COLO829 (cell line): ENCODE results near the gene DGKD.

Experiments
- DNase-seq: peaks from one replicate; pipeline ENCODE4 v3.0.0; 2012; ENCODE audit warnings: low spot score

The DGKD gene

DNA sequence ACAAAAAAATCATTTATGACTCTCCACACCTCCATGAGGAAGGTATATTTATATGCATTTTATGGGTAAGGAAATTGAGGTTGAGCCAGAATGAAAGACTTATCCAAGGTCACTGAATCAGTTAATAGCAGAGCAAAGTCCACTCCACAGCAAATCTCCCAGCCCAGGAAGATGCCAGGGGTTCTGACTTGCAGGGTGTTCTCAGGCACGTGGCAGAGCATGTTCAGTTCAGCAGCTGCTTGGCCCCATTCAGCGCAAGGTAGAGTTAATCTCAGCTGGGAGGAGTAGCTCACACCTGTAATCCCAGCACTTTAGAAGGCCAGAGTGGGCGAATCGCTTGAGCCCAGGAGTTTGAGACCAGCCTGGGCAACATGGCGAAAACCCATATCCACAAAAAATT, 17.8 kb upstream of the DGKD start:
- DNase-seq, result no peak

DNA sequence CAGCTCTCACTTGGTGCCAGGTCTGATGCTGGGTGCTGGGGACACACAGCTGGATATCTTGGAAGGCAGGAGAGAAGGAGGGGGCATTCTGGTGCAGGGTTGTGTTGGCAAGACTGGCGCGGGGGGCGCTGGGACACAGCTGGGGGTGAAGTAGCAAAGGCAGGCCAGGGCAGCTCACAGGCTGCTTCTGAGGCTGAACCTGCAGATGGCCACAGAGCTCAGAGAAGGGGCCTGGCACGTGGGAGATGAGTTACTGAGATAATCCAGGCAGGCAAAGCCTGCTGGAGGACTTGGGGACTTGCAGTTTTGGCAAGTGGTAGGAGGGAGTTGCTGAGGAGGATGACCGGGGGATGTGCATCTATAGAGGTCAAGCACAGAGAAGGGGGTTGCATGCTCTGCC, 16.2 kb upstream of the DGKD start:
- DNase-seq, result no peak

DNA sequence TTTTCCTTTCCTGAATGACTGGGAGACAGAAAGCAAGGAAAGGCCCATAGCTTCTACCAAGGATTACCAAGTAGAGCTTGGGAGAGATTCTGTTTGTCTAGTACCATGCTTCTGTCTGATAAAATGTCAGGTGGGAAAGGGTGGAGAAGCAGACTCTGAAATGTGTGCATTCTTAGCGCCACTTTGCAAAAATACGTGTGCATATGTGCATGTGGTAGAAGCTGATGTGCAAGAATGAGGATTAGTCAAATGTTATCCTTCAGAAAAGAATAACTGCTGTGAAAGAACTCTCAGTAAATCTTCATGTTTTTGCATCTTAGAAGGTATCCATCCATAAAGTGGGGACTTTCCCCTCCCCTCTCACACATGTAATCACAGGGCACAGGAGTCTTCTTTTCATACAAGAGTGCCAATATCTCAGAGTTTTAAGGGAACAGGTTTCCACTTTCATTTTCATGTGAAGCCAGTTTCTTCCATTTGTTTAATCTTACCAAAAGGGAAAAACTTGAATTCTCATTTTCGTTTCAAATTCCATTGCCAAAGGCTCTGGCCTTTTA, 15.4 kb upstream of the DGKD start:
- DNase-seq, result no peak

DNA sequence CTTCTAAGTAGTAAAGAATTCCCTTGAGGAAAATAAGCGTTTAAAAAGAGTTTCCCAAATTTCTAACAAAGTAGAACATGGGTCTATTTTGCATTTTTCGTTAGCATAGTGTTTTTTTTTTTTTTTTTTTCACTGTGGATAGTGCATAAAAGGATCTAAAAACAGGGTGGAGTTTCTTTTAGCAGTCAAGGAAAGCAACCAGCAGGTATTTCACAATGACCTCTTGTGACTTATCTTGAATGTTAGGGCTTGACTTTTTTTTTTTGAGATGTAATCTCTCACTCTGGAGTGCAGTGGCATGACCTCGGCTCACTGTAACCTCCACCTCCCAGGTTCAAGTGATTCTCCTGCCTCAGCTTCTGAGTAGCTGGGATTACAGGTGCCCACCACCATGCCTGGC, 14.9 kb upstream of the DGKD start:
- DNase-seq, result no peak

DNA sequence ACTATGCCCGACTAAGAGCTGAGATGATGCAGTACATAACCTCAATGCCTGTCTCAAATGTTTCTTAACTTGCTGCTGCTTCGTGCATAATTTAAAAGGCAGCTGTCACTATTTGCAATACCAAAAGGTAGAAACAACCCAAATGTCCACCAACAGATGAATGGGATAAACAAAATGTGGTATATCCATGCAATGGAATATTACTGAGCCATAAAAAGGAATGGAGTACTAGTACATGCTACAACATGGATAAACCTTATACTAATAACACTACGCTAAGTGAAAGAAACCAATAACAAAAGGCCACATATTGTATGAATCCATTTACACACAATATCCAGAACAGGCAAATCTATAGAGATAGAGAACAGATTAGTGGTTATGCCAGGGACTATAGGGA, 13.0 kb upstream of the DGKD start:
- DNase-seq, result no peak

DNA sequence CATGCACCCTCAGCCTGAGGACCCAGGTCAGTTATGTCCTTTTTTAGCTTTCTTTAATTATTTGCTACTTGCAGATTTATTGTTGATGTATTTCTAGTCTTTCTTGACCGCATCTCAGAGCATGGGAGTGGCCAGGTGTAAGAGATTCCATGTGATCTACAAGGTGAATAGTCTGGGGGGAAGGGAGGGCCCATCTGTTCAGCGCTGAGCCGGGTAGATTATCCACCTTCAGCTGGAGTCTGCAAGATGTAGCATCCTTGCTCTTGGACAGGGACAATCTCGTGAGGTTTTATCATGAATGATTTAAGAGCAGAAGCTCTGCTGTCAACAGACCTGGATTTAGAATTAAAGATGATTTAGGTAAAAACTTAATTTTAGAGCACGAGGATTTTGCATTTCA, 12.0 kb upstream of the DGKD start:
- DNase-seq, result no peak

DNA sequence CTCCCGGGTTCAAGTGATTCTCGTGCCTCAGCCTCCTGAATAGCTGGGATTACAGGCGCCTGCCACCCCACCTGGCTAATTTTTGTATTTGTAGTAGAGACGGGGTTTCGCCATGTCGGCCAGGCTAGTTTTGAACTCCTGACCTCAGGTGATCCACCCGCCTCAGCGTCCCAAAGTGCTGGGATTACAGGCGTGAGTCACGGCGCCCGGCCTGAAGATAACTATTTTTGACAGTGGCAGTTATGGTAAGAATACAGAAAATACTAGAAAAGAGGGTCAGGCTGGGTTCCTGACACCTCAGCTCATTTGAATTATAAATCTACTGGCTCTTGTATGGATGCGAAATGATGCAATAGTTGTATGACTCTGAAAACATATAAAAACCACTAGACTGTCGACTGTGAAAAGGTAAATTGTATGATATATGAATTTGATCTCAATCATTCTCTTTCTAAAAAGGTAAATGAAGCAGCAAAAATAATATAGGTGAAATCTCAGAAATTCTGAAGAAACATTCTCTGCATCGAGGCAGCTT, 11.1 kb upstream of the DGKD start:
- no peak for DNase-seq

DNA sequence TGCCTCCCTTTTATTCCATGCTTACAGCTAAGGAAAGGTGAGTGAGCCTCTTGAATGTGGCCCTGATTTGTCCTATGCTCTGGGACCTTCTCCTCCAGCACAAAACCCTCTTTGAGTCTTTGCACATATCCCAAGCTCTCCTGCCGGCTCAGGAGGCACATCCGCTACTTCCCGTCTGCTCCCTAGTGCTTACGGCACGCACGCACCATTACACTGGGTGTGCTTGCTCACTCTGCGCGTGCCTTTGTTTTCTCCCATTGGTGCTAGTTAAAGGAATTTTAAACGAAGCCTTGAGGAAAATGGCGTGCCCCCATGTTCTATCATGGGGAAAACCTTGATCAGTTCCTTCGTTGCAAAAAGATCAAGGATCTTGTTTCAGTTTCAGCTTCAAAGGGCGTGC, 7.9 kb upstream of the DGKD start:
- no peak for DNase-seq

DNA sequence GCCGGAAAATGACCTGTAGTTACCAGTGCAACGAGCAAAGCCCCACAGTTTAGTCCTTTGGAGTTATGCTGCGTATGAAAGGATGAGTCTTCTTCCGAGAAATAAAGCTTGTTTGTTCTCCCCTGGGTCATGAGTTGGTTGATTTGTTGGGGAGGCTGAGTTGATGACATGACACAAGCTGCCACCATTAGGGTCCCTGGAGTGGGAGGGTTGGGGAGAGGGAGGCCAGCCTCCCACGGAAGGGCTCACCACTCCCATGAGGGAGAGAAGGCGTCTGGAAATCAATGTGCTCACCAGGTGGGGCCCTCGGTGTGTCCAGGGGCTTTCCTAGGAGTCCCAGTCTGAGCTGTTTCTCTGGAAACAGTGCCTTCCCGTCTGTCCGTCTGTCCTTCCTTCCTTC, 7.4 kb upstream of the DGKD start:
- no peak for DNase-seq

DNA sequence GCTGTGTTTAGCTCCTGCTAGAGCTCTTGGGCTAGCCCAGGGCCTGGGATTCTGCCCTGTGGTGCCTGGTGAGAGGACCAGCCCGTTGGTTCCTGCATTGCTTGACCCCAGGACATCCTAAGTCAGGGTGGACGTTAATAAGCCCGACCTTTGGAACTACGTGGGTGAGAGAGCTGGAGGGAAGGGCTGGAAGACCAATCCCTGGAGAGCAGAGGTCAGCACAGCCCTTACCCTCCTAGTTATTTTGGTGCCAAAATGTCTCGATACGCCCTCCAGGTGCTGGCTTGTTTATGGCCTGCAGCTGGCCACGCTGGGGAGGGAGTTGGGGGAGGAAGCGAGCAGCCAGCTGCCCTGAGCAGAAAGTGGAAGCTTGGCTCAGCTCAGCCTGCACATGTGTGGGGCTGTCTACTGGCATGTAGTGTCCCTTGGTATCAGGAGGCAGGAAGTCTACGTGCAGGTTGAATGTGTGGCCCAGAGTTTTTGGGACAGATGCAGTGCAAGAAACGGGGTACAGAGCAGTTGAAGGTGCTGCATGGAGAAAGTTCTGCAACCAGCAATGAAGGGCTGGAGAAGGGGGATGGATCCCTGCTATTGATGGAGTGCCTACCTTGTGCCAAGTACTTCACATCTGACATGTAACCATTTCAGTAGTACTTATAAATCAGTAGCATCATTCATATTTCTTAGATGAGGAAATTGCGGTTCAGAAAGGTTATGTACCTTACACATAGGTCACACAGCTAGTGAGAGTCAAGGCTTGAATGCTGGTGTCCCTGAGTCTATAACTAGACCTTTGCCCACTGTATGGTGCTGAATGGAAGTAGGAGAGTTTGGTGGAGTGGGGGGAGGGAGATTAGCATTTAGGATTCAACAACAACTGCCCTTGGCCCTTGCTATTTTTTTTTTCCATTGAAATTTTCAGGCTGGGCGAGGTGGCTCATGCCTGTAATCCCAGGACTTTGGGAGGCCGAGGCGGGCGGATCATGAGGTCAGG, 5.0 kb upstream of the DGKD start:
- no peak for DNase-seq

DNA sequence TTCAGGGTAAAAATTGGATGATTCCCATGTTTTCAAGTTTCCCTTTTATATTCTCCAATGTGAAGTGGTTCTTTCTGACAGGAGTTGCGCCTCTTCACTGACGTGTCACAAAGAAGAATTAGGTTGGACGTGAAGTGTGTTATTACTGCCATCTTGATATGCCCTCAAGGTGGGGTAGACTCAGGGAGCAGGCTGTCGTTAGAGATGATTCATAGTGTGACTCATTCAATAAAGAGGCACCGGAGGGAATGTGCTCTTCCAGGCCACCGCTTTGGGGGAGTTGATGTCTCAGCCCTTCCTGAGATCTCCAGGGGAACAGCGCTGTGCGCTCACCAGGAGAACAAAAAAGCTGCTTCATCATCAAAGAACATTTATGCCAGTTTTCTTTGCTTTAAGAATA, 3.6 kb upstream of the DGKD start:
- DNase-seq, result peak; percentile 96

DNA sequence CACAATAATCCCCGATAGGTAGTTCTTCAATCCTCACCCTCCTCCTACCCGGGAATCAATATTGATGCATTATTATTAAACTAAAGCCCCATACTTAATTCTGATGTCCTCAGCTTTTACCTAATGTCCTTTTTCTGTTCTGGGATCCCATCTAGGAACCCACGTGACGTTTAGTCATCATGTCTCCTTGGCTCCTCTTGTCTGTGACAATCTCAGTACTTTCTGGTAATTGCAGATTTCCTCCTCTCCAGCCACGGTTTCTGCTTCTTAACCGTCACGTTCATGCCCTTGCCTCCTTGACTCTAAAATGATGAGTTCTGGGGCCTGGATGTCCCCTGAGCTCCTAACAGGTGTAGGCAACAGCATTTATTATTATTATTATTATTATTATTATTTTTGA, 2.9 kb upstream of the DGKD start:
- DNase-seq, result peak; percentile 40

DNA sequence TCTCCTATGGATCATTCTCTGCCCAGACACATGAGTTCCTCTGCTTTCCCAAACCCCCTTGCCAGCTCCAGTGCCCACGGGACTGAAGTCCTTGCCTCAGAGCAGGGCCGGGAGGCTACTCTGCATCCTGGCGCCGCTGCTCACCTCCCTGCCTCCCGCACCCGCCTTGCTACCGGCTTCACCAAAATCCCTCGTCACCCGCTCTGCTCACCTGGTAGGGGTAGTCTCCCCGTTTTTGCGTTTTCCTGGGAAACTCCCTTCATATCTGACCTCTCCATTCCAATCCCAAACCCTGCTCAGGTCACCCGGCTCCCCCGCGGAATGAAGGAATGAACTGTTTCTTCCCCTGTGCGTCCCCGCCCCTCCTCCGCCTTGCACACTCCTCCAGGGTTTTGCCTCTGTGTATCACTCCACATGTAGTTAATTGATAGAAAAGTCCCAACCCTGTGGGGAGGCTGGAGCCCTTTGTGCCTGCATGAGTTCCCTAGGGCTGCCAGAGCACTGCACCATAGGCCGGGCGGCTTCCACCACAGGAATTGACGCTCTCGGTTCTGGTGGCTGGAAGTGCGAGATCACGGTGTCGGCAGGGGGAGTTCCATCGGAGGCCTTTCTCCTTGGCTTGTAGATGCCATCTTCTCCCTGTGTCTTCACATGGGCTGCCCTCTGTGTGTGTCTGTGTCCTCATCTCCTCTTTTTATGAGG, 2.0 kb upstream of the DGKD start:
- no peak for DNase-seq

DNA sequence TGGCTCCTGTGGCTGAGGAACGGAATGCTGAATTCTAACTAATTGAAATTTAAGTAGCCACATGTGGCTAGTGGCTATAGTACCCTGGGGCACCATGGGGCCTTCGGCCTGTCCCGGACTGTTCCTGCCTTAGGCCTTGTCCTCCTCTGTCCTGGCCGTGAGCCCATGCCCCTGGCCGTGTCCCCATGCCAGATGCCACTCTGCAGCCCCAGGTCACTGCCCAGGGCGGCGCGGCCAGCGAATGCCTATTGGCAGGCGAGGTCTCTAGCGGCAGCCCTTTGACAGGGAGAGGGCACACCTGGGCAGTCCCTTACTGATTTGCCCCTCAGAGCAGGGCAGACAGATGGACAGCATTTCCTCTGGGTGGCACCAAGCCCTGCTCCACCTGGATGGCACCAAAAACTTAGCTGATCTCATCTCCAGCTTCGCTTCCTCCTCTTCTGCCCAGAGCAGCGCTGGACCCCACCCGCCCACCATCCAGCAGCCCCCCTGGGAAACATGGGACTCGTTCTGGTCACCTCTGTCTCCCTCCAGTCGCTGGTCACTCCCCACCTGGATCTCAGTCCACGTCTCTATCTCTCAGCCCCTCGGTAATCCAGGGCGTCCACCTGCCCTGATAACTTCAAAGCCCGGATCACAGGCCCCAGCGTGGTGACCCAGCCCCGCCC, 1.1 kb upstream of the DGKD start:
- no peak for DNase-seq

DNA sequence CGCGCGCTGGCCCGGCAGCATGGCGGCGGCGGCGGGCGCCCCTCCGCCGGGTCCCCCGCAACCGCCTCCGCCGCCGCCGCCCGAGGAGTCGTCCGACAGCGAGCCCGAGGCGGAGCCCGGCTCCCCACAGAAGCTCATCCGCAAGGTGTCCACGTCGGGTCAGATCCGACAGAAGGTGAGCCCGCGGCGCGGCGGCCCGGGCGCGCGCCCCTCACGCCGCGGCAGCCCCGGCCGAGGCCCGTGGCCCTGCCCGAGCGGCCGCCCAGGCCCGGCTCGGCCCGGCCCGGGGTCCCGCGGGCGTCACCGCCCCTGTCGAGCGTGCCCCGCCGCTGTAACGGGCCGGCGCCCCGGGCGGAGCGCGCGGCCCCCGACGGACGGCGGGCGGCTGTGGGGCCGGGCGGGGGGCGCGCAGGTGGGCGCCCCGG, 218 bp downstream of the DGKD start:
- no peak for DNase-seq

DNA sequence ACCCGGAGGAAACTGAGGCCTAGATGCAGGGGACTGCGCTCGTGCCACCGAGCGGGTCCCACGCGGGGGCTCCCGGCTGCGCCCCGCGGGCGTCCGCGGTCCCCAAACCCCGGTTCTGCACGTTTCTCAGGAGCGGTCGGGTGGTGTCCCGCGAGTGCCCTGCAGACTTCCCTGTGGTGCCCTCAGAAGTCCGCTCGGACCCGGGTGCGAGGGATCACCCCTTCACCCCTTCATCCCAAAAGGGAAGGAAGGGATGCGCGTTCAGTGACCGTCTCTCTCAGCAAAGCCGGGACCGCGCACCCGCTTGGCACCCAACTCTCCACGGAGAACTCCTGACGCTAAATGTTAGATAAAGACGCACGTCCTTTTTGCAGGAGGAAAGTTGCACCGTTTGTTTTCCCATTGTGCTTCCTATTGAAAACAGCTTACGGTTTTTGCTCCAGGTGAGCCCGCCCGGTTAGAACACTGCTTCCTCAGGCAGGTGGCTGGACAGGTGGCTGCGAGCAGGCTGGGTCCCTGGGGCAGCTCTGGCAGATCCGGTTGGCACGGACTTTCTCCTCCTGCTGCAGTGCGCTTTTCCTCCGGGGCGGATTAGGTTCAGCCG, 779 bp downstream of the DGKD start:
- no peak for DNase-seq

DNA sequence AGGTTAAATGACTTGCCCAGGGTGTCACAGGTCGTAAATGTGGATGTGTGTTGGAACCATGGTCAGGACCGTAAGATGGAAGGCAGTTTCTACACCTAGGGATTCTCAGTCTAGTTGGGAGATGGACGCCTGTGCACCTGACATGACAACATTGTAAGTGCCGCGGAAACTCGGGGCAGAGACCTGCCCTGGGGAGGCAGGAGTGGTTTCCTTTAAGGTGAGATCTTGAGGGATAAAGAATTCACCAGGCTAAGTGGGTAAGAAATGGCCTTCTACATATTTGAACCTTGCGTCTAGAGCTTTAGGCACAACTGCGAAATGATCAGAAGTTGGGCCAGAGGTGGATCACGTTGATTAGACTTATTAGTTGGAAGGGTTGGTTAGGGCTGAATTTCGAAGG, 1.6 kb downstream of the DGKD start:
- DNase-seq, result no peak

DNA sequence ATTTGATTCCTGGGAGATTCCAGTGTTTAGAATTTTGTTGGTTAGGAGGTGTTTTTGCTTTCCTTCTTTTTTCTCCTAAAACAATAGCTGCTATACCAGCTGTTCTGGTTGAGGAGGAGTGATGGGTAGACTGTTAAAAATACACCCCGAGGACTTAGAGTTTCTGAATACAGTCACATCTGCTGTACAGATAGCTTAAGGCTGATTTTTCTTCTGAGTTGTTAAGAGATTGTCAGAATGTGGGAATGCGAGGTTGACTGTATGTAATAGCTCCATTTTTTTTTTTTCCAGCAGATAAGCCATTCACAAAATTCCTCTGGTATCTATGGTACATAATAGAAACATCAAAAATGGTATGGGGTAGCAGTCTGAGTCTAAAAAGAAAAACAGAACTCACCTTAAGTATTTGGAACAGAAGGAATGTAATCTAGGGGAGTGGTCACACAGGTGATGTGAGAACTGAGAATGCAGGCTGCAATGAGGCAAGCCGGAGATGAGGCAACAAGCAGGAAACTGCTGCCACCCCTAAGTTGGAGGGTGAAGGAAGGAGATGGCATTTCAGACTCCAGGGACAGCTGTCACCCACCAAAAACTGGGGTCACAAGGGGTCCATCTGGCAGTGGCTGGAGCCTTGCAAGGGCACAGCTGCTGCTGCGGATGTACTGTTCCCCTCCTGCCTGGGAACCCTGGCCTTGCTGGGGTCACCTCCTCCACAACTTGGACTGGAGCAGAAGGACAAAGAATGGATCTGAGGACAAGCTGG, 2.4 kb downstream of the DGKD start:
- DNase-seq, result no peak

DNA sequence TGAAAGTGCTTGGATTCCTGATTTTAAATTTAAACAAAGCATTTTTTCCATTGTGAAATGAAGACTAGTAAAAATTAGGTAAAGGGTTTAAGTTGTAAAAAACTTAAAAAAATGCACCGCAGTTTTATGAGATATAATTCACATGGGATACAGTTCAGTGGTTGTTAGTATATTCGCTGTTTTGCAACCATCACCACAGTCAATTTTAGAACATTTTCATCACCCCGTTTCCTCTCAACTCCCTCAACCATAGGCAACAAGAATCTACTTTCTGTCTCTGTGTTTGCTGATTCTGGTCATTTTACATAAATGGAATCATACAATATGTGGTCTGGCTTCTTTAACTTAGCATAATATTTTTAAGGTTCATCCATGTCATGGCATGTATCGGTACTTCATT, 4.0 kb downstream of the DGKD start:
- no peak for DNase-seq

DNA sequence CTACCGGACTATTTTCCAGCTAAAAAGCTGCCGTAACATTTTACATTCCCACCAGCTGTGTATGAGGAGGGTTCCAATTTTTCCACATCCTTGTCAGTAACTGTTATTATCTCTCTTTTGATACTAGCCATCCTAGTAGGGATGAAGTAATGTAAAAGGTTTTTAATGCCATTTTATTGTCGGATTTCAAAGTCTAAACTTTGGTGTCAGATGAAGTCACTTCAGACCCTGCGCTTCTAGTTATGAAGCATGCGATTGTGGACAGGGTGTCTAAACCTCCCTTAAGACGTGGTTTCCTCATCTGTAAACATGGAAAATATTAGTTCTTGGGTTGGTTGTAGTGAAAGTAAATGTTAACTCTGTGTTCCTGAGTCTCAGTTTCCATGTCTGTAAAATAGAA, 4.7 kb downstream of the DGKD start:
- no peak for DNase-seq

DNA sequence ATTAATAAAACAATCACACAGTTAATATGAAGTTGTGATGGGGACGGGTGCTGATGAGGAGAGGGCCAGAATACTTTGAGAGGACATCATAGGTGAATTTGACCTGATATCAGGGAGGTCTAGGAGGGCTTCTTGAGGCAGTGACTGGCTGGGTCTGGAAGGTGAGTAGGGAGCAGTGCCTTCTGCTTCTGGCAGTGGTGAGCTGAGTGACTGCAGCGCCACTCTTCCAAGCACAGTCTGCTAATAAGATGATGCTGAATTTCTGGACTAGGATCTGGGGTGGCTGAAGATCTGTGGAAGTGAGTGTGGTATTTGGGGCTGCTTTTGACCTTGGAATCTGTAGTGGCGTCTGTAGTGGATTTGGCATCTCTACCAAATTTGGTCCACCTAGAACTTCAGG, 5.5 kb downstream of the DGKD start:
- DNase-seq, result no peak
